IPS-11a (cell line): ENCODE measurements around the gene APRT.

Source experiments
- H3K4me3 ChIP-seq: one replicate; pipeline ENCODE4 v1.5.1; 2013; ENCODE audit warnings: low read depth, low read length, control low read depth

The APRT gene

GRCh38 chr16:88842308-88842756, 30.6 kb upstream of the APRT start:
- H3K4me3 ChIP-seq, result no peak overlapping the region

GRCh38 chr16:88841521-88842307, 30.0 kb upstream of the APRT start:
- no peak overlapping the region for H3K4me3 ChIP-seq

- H3K4me3 ChIP-seq, result no peak overlapping the region
Measured at GRCh38 chr16:88840600-88841215, 29.0 kb upstream of the APRT start.

GRCh38 chr16:88839745-88840599, 28.2 kb upstream of the APRT start:
- H3K4me3 ChIP-seq, result no peak overlapping the region

- H3K4me3 ChIP-seq, result no peak overlapping the region
Measured at GRCh38 chr16:88839026-88839529, 27.4 kb upstream of the APRT start.

GRCh38 chr16:88838566-88838965, 26.8 kb upstream of the APRT start:
- no peak overlapping the region for H3K4me3 ChIP-seq

- H3K4me3 ChIP-seq, result no peak overlapping the region
Measured at GRCh38 chr16:88837806-88838205, 26.1 kb upstream of the APRT start.

- no peak overlapping the region for H3K4me3 ChIP-seq
Measured at GRCh38 chr16:88836791-88837190, 25.1 kb upstream of the APRT start.

GRCh38 chr16:88835818-88836217, 24.1 kb upstream of the APRT start:
- no peak overlapping the region for H3K4me3 ChIP-seq

- no peak overlapping the region for H3K4me3 ChIP-seq
Measured at GRCh38 chr16:88835383-88835782, 23.7 kb upstream of the APRT start.

- H3K4me3 ChIP-seq, result no peak overlapping the region
Measured at GRCh38 chr16:88834670-88835069, 22.9 kb upstream of the APRT start.

GRCh38 chr16:88833086-88833485, 21.4 kb upstream of the APRT start:
- H3K4me3 ChIP-seq, result no peak overlapping the region

GRCh38 chr16:88831838-88832237, 20.1 kb upstream of the APRT start:
- no peak overlapping the region for H3K4me3 ChIP-seq

- H3K4me3 ChIP-seq, result no peak overlapping the region
Measured at GRCh38 chr16:88830783-88831182, 19.1 kb upstream of the APRT start.

- H3K4me3 ChIP-seq, result no peak overlapping the region
Measured at GRCh38 chr16:88830258-88830657, 18.5 kb upstream of the APRT start.

- no peak overlapping the region for H3K4me3 ChIP-seq
Measured at GRCh38 chr16:88828711-88829110, 17.0 kb upstream of the APRT start.

GRCh38 chr16:88827727-88828126, 16.0 kb upstream of the APRT start:
- H3K4me3 ChIP-seq, result no peak overlapping the region

- H3K4me3 ChIP-seq, result no peak overlapping the region
Measured at GRCh38 chr16:88826070-88826840, 14.5 kb upstream of the APRT start.

GRCh38 chr16:88825146-88825545, 13.4 kb upstream of the APRT start:
- H3K4me3 ChIP-seq, result no peak overlapping the region

- H3K4me3 ChIP-seq, result no peak overlapping the region
Measured at GRCh38 chr16:88824256-88825077, 12.7 kb upstream of the APRT start.
